Measurements from ENCODE around the gene COX7A2L. TPM values are rescaled to one million over a fixed set of nuclear protein-coding genes. Genes with fewer than 3 reads are reported as not detected.
"Not testable (repeated sequence)": the region's sequence is repeated elsewhere in the genome, so short reads cannot be mapped to it uniquely, and the experiment has no call there.

The COX7A2L gene
- polyA plus RNA-seq, 1 experiment = 245 TPM

DNA sequence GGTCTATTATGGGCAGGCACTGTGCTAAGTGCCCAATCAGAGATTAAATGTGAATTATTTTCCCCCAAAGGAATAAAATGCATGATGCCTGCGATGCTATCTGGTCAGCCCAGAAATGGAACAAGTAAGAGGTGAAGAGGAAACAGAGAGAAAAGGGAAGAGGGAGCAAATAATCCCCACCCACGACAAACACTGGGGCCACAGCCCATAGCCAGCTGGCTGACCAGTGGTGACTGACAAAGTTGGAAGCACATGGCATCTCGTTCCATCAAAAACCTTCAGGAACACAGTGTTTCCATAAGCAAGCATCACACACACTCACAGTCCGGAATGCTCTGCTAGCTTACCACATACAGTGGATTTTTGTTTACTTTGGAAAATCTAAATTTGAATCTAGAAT lies 21.1 kb upstream of the COX7A2L start:
- no peak overlapping the region for H3K4me3 ChIP-seq (ENCODE audit: low read depth, low read length)
- ChIA-PET POLR2A (no interaction called here), CTCF (no interaction called here)
- TF ChIP-seq CTCF (IDR thresholded peaks at IDR 0.05; ENCODE audit: low read depth, low read length) = no peak
- H3K27me3 ChIP-seq (ENCODE audit: control insufficient read depth, insufficient read depth, low read length) = peaks cover 15% of the 10 kb centered on the region
- no peaks in the 10 kb centered on the region for H3K9me3 ChIP-seq (ENCODE audit: control insufficient read depth, insufficient read depth, low read length)
- no peak for DNase-seq (ENCODE audit: low read depth, low spot score)
- no peak overlapping the region for H3K27ac ChIP-seq (ENCODE audit: low read depth, low read length)

GRCh38 chr2:42380026-42380425 lies 19.0 kb upstream of the COX7A2L start:
- H3K4me3 ChIP-seq (ENCODE audit: low read depth, low read length); H3K9me3 ChIP-seq (ENCODE audit: control insufficient read depth, insufficient read depth, low read length); CTCF ChIA-PET; H3K27ac ChIP-seq (ENCODE audit: low read depth, low read length); DNase-seq (ENCODE audit: low read depth, low spot score); POLR2A ChIA-PET: not testable (repeated sequence)
- H3K27me3 ChIP-seq (ENCODE audit: control insufficient read depth, insufficient read depth, low read length) = peaks cover 15% of the 10 kb centered on the region

DNA sequence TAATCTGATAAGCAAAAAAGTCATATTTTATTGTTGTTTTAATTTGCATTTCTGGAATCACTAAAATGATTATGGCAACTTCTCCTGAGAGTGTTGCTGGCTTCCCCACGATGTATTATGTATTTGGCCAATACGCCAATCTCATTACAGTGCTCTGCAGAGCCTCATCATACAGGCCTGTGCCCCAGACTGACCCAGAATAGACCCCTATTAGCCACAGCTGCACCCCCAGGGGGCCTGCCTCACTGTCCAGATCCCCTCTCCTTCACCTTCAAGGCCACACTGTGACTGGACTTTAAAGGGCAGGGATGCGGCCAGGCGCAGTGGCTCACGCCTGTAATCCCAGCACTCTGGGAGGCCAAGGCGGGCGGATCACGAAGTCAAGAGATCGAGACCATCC lies 17.4 kb upstream of the COX7A2L start:
- peaks cover 8% of the 10 kb centered on the region for H3K27me3 ChIP-seq (ENCODE audit: control insufficient read depth, insufficient read depth, low read length)
- no peak for TF ChIP-seq CTCF (IDR thresholded peaks at IDR 0.05; ENCODE audit: low read depth, low read length)
- no peak overlapping the region for H3K4me3 ChIP-seq (ENCODE audit: low read depth, low read length)
- DNase-seq (ENCODE audit: low read depth, low spot score) = no peak
- H3K27ac ChIP-seq (ENCODE audit: low read depth, low read length) = no peak overlapping the region
- ChIA-PET POLR2A (no interaction called here), CTCF (no interaction called here)
- no peaks in the 10 kb centered on the region for H3K9me3 ChIP-seq (ENCODE audit: control insufficient read depth, insufficient read depth, low read length)

GRCh38 chr2:42376758-42377157 lies 15.7 kb upstream of the COX7A2L start:
- CTCF ChIA-PET = no interaction called here
- Histone ChIP-seq H3K9me3 (ENCODE audit: control insufficient read depth, insufficient read depth, low read length) (no peaks in the 10 kb centered on the region), H3K4me3 (ENCODE audit: low read depth, low read length) (no peak overlapping the region), H3K27me3 (ENCODE audit: control insufficient read depth, insufficient read depth, low read length) (peaks cover 3% of the 10 kb centered on the region), H3K27ac (ENCODE audit: low read depth, low read length) (no peak overlapping the region)
- POLR2A ChIA-PET = no interaction called here
- no peak for TF ChIP-seq CTCF (IDR thresholded peaks at IDR 0.05; ENCODE audit: low read depth, low read length)
- no peak for DNase-seq (ENCODE audit: low read depth, low spot score)

GRCh38 chr2:42372474-42373200 lies 11.6 kb upstream of the COX7A2L start:
- TF ChIP-seq CTCF (IDR thresholded peaks at IDR 0.05; ENCODE audit: low read depth, low read length) = no peak
- no peaks in the 10 kb centered on the region for H3K9me3 ChIP-seq (ENCODE audit: control insufficient read depth, insufficient read depth, low read length)
- CTCF ChIA-PET = no interaction called here
- H3K27me3 ChIP-seq (ENCODE audit: control insufficient read depth, insufficient read depth, low read length) = peaks cover 3% of the 10 kb centered on the region
- POLR2A ChIA-PET = interaction anchor here (0.9 kb wide), 1 partner anchor 14 kb away, joined by 3 read pairs; no protein-coding TSS in a partner anchor
- H3K4me3 ChIP-seq (ENCODE audit: low read depth, low read length) = no peak overlapping the region
- DNase-seq (ENCODE audit: low read depth, low spot score) = no peak
- no peak overlapping the region for H3K27ac ChIP-seq (ENCODE audit: low read depth, low read length)

All from AG04450 (cell line).